GM06990 (cell line): Measurements from ENCODE around the gene ORM2.
"Not testable (repeated sequence)": the region's sequence is repeated elsewhere in the genome, so short reads cannot be mapped to it uniquely, and the experiment has no call there.

Source experiments
- DNase-seq: peaks from one replicate; pipeline ENCODE4 v3.0.0-alpha.2; 2011; ENCODE audit not compliant: insufficient read length; ENCODE audit errors: extremely low read depth
- H3K27me3 ChIP-seq: replicated peaks from 2 replicates; pipeline ENCODE4 v1.6.0; 2011; ENCODE audit warnings: low read length; ENCODE audit not compliant: control insufficient read depth, insufficient read depth
- H3K36me3 ChIP-seq: 2 replicates; pipeline ENCODE4 v1.5.1; 2011; ENCODE audit warnings: low read length; ENCODE audit not compliant: control insufficient read depth, insufficient read depth
- H3K4me3 ChIP-seq: replicated peaks from 2 replicates; pipeline ENCODE4 v1.5.1; 2011; ENCODE audit warnings: low read depth, mild to moderate bottlenecking, control low read depth, low read length
- TF ChIP-seq, protein P1 (sequence below): IDR thresholded peaks from 2 replicates; pipeline ENCODE4 v1.5.1; 2011; ENCODE audit warnings: low read length, control low read depth, mild to moderate bottlenecking, inconsistent platforms; ENCODE audit not compliant: insufficient read depth, poor library complexity, severe bottlenecking

Gene ORM2

GRCh38 chr9:114327749-114328148, 1.9 kb upstream of the ORM2 start:
- Histone ChIP-seq H3K27me3 (no peaks in the 10 kb centered on the region), H3K36me3 (no peaks in the 10 kb centered on the region), H3K4me3 (no peak overlapping the region)
- DNase-seq: no peak
- TF ChIP-seq, protein P1, sequence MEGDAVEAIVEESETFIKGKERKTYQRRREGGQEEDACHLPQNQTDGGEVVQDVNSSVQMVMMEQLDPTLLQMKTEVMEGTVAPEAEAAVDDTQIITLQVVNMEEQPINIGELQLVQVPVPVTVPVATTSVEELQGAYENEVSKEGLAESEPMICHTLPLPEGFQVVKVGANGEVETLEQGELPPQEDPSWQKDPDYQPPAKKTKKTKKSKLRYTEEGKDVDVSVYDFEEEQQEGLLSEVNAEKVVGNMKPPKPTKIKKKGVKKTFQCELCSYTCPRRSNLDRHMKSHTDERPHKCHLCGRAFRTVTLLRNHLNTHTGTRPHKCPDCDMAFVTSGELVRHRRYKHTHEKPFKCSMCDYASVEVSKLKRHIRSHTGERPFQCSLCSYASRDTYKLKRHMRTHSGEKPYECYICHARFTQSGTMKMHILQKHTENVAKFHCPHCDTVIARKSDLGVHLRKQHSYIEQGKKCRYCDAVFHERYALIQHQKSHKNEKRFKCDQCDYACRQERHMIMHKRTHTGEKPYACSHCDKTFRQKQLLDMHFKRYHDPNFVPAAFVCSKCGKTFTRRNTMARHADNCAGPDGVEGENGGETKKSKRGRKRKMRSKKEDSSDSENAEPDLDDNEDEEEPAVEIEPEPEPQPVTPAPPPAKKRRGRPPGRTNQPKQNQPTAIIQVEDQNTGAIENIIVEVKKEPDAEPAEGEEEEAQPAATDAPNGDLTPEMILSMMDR: no peak

GRCh38 chr9:114328357-114328820, 1.3 kb upstream of the ORM2 start:
- not testable (repeated sequence) for DNase-seq, H3K4me3 ChIP-seq, H3K27me3 ChIP-seq, H3K36me3 ChIP-seq

DNA sequence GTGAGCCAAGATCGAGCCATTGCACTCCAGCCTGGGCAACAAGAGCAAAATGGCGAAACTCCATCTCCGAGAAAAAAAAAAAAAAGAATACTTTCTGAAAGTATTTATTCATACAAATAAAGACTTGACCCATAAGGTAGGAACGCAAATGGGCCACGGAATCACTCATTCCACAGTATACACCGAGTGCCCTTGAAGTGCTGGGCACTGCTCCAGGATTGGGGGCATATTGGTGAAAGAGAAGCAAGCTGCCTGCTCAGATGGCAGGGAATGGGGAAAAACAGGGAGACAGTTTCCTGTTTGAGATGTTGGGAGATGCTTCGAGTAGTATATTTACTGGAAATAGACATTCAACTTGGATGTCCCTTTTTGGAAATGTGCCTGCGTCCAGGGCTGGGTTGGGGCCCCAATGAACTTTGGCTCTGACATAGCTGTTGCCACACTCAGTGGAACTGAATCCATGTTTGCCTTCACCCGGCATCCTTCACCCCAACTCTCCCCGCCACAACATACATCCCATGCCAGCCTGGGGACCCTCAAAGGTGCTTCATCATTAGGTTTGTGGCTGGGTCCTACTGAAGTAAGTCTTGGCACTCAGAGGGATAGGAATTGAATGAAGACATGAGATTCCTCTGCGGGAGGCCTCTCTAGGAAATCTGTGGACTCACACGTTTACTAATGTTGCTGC, 588 bp upstream of the ORM2 start:
- not testable (repeated sequence) for H3K4me3 ChIP-seq, DNase-seq, H3K36me3 ChIP-seq

DNA sequence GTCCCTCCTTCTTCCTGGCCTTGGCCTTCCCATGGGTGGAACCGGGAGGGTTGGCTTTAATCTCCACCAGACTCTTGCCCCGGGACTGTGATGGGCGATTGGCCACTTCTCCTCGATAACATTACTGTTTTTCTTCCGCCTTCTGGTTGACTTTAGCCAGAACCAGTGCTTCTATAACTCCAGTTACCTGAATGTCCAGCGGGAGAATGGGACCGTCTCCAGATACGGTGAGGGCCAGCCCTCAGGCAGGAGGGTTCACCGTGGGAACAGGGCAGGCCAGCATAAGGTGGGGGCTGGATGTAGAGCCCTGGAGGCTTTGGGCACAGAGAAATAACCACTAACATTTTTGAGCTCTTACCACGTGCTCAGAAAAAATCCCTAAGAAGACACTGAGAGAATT, 967 bp downstream of the ORM2 start:
- H3K4me3 ChIP-seq: no peak overlapping the region
- peaks cover 9% of the 10 kb centered on the region for H3K36me3 ChIP-seq
- no peak for DNase-seq
- no peaks in the 10 kb centered on the region for H3K27me3 ChIP-seq
- TF ChIP-seq, protein P1: no peak

More for the DNA sequence above, 588 bp upstream of the ORM2 start:
- not testable (repeated sequence) for H3K27me3 ChIP-seq

DNA sequence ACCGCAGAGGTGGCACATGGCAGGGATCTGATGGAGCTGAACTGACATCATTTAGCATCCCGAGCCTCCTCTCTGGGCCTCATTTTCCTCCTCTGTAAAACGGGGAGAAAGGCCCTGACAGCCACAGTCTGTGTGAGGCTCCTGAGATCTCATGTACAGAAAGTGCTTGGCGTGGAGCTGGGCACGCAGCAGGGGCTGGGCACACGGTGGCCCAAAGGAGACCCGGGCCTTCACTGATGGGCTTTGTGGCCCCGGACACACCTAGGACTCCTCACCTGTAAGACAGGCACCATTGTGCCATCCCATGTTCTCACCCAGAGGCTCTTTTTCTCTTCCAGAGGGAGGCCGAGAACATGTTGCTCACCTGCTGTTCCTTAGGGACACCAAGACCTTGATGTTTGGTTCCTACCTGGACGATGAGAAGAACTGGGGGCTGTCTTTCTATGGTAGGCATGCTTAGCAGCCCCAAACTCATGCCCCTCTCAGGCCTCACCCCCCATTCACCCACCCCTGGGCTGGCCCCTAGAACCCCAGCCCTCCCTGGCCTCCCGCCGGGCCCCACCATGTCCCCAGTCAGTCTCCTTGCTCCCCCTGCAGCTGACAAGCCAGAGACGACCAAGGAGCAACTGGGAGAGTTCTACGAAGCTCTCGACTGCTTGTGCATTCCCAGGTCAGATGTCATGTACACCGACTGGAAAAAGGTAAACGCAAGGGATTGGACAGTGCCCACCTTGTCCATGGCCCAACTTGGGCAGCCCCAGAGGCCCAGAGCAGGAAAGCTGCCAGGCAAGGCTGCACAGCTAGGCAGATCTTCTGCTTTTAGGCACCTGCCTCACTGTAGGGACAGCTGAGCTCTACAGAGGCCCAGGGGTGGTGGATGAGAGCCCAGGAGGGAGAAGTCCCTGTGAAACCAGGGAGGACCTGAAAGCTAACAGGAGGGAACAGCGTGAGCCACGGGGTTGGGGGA, 1.8 kb downstream of the ORM2 start:
- not testable (repeated sequence) for DNase-seq, H3K4me3 ChIP-seq, H3K27me3 ChIP-seq
- H3K36me3 ChIP-seq: peaks cover 18% of the 10 kb centered on the region

- H3K36me3 ChIP-seq: peaks cover 24% of the 10 kb centered on the region
- H3K27me3 ChIP-seq, H3K4me3 ChIP-seq, DNase-seq: not testable (repeated sequence)
Observed at GRCh38 chr9:114332474-114333040, 2.9 kb downstream of the ORM2 start.

DNA sequence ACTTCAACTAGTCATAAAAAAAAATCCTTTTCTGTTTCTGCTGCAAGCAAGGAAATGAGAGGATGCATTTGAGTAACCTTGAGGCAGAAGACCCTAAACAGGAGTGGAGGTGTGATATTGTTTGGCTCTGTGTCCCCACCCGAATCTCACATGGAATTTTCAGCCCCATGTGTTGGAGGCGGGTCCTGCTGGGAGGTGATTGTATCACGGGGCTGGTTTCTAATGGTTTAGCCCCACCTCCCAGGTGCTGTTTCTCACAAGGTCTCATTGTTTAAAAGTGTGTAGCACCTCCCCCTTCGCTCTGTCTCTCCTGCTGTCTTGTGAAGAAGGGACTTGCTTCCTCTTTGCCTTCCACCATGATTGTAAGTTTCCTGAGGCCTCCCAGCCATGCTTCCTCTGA, 4.0 kb downstream of the ORM2 start:
- DNase-seq, H3K27me3 ChIP-seq, H3K4me3 ChIP-seq: not testable (repeated sequence)
- H3K36me3 ChIP-seq: peaks cover 32% of the 10 kb centered on the region

- TF ChIP-seq, protein P1: no peak
- no peak for DNase-seq
- peaks cover 36% of the 10 kb centered on the region for H3K36me3 ChIP-seq
- no peak overlapping the region for H3K4me3 ChIP-seq
- H3K27me3 ChIP-seq: no peaks in the 10 kb centered on the region
Observed at GRCh38 chr9:114334490-114334889, 4.8 kb downstream of the ORM2 start.
